Skeletal muscle tissue (tissue), 4 donors: ENCODE results near the gene OXT. TPM values are rescaled to one million over a fixed set of nuclear protein-coding genes. Genes with fewer than 3 reads are reported as not detected.
"Not testable (repeated sequence)": the region's sequence is repeated elsewhere in the genome, so short reads cannot be mapped to it uniquely, and the experiment has no call there.

ENCODE experiments used
- H3K27ac ChIP-seq: one replicate; pipeline ENCODE4 v1.7.0; 2013; ENCODE audit warnings: mild to moderate bottlenecking, low read depth, low read length, inconsistent platforms
- H3K27me3 ChIP-seq, 3 donors: one replicate each; pipeline ENCODE4 v1.7.0; 2013; ENCODE audit warnings: low read length in 3 of 3; ENCODE audit not compliant: control insufficient read depth in 3 of 3, insufficient read depth in 3 of 3
- H3K36me3 ChIP-seq, 3 donors: one replicate each; pipeline ENCODE4 v1.7.0; 2013; ENCODE audit warnings: low read length in 3 of 3; ENCODE audit not compliant: control insufficient read depth in 3 of 3, insufficient read depth in 3 of 3
- H3K4me1 ChIP-seq, 3 donors: one replicate each; pipeline ENCODE4 v1.7.0; 2013; ENCODE audit warnings: low read length in 3 of 3, mild to moderate bottlenecking in 3 of 3; ENCODE audit not compliant: control insufficient read depth in 3 of 3, insufficient read depth in 3 of 3
- H3K4me3 ChIP-seq, 3 donors: one replicate each; pipeline ENCODE4 v1.7.0; 2013; ENCODE audit warnings: low read length in 3 of 3
- H3K9ac ChIP-seq, 3 donors: one replicate each; pipeline ENCODE4 v1.7.0; 2013; ENCODE audit warnings: low read length in 3 of 3, mild to moderate bottlenecking in 3 of 3, moderate library complexity in 2 of 3, low read depth in 1 of 3
- H3K9me3 ChIP-seq, 3 donors: one replicate each; pipeline ENCODE4 v1.7.0; 2013; ENCODE audit warnings: low read length in 3 of 3; ENCODE audit not compliant: control insufficient read depth in 3 of 3
- total RNA-seq: library from RNA; depleted of rRNA; stranded (reverse); fragments of >200 nt; gene quantifications from one replicate; pipeline ENCODE4 v1.2.3, GENCODE V29; 2014
- donor health status: Osteomylitis.

OXT gene
- total RNA-seq, 1 donor from 2014 or later = not detected

DNA sequence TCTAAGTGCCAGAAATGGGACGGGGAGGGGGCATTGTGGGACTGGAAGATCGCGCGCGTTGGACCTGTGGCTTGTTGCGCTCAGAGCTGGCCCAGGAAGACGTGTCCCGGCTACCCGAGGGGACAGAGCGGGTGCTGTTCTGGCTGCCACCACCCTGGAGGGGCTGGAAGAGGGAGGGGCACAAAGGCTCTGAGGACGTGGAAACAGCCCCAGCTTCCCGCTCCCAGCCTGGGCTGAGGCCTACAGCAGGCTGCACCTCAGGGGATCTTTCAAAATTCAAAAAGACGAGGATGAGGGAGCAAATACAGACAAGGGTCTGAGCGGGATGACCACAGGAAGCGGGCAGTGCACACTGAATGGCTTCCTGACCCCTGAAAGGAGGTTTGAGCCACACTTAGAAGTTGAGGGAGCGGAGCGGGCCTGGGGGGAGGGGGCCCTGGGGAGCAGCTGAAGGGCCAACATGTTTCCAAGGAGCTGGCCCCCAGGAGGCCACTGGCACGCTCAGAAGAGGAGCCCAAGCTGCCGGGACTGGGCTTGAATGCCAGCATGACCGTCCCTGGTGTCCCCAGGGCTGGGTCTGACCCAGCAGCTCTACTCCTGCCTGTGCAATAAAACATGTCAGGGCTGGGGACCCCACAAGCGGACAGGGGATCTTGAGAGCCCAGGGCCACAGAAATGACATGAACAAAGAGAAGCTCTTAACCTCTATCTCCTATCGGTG lies 1.3 kb downstream of the OXT start:
- Histone ChIP-seq H3K27ac (no peak overlapping the region), H3K9ac (no peak overlapping the region), H3K27me3 (peaks cover 15 to 22% (median 21%) of the 10 kb centered on the region in 3 donors)

DNA sequence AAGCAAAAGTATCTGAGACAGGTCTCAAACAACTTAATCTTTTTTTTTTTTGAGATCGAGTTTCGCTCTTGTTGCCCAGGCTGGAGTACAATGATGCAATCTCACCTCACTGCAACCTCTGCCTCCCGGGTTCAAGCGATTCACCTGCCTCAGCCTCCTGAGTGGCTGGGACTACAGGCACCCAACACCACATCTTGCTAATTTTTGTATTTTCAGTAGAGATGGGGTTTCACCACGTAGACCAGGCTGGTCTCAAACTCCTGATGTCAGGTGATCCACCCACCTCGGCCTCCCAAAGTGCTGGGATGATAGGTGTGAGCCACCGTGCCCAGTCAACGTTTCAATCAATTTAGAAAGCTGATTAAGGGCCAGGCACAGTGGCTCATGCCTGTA lies 1.8 kb downstream of the OXT start:
- H3K9ac ChIP-seq, H3K36me3 ChIP-seq, H3K4me1 ChIP-seq, H3K27ac ChIP-seq, H3K9me3 ChIP-seq, H3K4me3 ChIP-seq: not testable (repeated sequence)
- H3K27me3 ChIP-seq = peaks cover 15 to 22% (median 21%) of the 10 kb centered on the region in 3 donors

More for the DNA sequence above, 1.3 kb downstream of the OXT start:
- no peaks in the 10 kb centered on the region for H3K36me3 ChIP-seq
- peaks cover 0 to 6% (median 3%) of the 10 kb centered on the region in 3 donors for H3K4me1 ChIP-seq
- H3K9me3 ChIP-seq = no peaks in the 10 kb centered on the region
- peak overlapping the region in 1 of 3 donors; percentile 30 for H3K4me3 ChIP-seq

DNA sequence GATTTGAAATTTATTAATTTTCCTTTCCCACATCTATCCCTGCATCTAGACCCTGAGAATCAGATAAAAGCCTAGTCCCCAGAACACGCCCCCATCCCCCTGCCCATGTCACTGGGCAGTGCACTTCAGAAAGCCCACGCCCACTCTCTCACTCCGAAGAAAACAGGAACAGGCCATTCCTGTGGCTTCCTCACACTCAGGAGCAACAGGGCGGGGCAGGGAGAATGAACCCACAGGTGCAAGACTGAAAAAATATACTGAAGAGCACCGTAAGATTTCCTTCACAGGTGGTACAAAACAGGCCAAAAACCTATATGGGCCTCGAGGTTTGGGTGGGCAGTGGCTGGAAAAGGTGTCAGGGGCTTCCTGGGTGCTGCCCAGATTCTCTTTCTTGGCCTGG lies 3.4 kb downstream of the OXT start:
- H3K4me1 ChIP-seq = peaks cover 0 to 6% (median 0%) of the 10 kb centered on the region in 3 donors
- no peaks in the 10 kb centered on the region for H3K36me3 ChIP-seq

DNA sequence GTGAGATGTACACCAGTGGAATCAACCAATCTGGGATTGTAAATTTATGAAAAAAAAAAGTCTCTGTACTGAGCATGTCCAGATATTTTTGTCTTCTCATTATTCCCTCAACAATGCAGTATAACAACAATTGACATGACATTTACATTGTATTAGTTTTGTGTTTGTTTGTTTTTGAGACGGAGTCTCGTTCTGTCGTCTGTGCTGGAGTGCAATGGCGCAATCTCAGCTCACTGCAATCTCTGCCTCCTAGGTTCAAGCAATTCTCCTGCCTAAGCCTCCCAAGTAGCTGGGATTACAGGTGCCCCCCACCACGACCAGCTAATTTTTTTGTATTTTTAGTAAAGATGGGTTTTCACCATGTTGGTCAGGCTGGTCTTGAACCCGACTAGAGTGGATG lies 3.9 kb downstream of the OXT start:
- not testable (repeated sequence) for H3K4me3 ChIP-seq, H3K27ac ChIP-seq, H3K4me1 ChIP-seq, H3K36me3 ChIP-seq, H3K9me3 ChIP-seq, H3K9ac ChIP-seq
- peaks cover 15 to 22% (median 21%) of the 10 kb centered on the region in 3 donors for H3K27me3 ChIP-seq

More for the DNA sequence above, 3.4 kb downstream of the OXT start:
- peaks cover 15 to 22% (median 21%) of the 10 kb centered on the region in 3 donors for H3K27me3 ChIP-seq
- H3K9ac ChIP-seq = no peak overlapping the region
- no peak overlapping the region for H3K27ac ChIP-seq
- H3K4me3 ChIP-seq = no peak overlapping the region
- H3K9me3 ChIP-seq = no peaks in the 10 kb centered on the region

DNA sequence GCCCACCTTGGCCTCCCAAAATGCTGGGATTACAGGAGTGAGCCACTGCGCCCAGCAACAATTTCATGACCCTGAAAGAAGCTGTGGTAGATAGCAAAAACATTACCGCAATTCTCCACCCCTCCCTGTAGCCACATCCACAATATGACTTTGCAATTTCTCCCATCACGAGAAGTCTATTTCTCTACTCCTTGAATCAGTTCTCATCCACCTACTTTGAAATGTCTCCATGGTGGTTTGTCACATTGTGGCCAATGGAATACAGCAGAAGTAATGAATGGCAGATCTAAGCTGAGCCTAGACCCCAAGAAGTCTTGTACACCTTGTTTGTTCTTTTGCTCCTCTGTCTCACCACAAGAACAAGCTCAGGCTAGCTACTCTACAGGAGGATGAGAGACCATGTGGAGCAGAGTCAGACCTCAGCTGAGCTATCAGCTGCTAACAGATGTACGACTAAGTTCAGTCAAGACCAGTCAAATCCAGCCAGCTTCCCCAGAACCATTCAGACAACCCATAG lies 6.3 kb downstream of the OXT start:
- H3K27me3 ChIP-seq = peaks cover 11 to 17% (median 15%) of the 10 kb centered on the region in 3 donors
- H3K9ac ChIP-seq = no peak overlapping the region
- no peak overlapping the region for H3K27ac ChIP-seq
- no peak overlapping the region for H3K4me3 ChIP-seq
- H3K36me3 ChIP-seq = no peaks in the 10 kb centered on the region
- H3K4me1 ChIP-seq = peaks cover 9 to 15% (median 10%) of the 10 kb centered on the region in 3 donors
- H3K9me3 ChIP-seq = no peaks in the 10 kb centered on the region

DNA sequence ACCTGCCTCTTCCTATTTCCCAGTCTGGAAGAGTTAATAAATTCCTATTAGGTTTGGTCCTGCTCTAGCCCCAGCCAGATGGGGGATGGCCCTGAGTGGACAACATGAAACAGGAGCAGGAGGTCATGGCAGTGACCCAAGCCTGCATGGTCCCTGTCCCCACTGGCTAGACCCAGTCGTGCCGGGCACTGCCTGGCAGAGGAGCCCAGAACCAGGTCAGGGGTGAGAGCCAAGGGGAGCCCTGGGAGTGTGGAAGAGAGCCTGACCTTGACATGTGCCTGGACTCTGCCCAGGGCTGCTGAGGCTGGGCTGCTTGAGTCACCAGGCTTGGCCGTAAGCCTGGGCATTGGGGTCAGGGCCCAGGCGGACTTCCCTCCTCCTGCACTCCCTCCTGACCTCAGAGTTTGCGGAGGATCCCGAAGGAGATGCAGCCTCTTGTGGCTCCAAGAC lies 9.5 kb downstream of the OXT start:
- no peaks in the 10 kb centered on the region for H3K9me3 ChIP-seq
- H3K36me3 ChIP-seq = no peaks in the 10 kb centered on the region
- peaks cover 22 to 31% (median 25%) of the 10 kb centered on the region in 3 donors for H3K27me3 ChIP-seq
- no peak overlapping the region for H3K4me3 ChIP-seq
- H3K4me1 ChIP-seq = peaks cover 9 to 15% (median 10%) of the 10 kb centered on the region in 3 donors
- peak overlapping the region in 1 of 3 donors; percentile 25 for H3K9ac ChIP-seq
- no peak overlapping the region for H3K27ac ChIP-seq

DNA sequence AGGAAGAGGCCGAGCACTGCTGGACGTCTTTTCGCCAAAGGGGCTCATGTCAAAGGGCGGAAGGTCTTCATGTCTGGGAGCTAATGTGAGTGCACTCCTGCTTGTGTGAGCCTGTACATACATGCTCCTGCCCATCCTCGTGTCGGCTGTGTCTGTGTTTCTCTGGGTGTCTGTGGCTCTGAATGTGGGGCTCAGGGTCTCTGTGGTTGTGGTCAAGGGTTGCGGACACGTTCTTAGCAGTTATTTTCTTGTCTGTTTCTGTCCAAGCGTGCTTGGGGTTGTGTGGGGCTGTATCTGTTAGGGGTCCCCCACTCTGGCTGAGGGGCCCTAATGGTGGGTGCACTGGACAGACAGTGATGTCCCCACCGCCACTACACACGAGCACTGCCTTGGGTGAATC lies 10.2 kb downstream of the OXT start:
- Histone ChIP-seq H3K27me3 (peaks cover 22 to 31% (median 25%) of the 10 kb centered on the region in 3 donors), H3K9ac (no peak overlapping the region), H3K27ac (no peak overlapping the region), H3K4me1 (peaks cover 9 to 15% (median 10%) of the 10 kb centered on the region in 3 donors), H3K9me3 (no peaks in the 10 kb centered on the region), H3K36me3 (no peaks in the 10 kb centered on the region), H3K4me3 (no peak overlapping the region)

DNA sequence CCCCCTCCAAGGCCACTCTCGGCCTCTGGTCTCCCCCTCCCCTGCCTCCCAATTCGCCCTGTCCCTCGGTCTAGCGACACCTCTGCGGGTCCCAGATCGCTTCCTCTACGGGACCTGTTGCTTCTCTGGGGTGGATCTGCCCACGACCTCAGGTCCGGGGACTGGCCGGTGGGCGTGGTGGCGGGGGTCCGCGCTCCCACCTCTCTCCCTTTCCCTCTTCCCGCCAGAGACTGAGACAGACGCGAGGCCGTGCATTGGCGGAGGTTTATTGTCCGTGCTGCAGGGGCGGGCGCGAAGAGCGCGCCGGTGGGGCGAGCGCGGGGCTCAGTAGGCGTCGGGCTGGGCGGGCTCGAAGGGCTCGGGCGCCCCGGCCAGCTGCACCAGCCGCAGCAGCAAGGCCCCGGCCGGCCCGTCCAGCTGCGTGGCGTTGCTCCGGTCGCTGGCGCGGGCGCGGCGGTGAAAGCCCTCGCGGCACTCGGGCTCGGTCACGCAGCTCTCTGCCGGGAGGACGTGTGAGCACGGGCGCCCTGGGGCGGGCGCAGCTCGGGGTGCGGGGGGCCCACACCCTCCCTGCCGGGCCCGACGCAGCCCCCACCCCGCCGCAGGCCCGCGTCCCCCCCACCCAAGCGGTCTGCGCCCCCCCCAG lies 11.0 kb downstream of the OXT start:
- H3K4me3 ChIP-seq = peak overlapping the region in 1 of 3 donors; percentile 22
- peaks cover 9 to 15% (median 10%) of the 10 kb centered on the region in 3 donors for H3K4me1 ChIP-seq
- peaks cover 22 to 31% (median 25%) of the 10 kb centered on the region in 3 donors for H3K27me3 ChIP-seq
- no peak overlapping the region for H3K27ac ChIP-seq
- H3K9me3 ChIP-seq = no peaks in the 10 kb centered on the region
- no peaks in the 10 kb centered on the region for H3K36me3 ChIP-seq
- peak overlapping the region in 1 of 3 donors; percentile 25 for H3K9ac ChIP-seq

DNA sequence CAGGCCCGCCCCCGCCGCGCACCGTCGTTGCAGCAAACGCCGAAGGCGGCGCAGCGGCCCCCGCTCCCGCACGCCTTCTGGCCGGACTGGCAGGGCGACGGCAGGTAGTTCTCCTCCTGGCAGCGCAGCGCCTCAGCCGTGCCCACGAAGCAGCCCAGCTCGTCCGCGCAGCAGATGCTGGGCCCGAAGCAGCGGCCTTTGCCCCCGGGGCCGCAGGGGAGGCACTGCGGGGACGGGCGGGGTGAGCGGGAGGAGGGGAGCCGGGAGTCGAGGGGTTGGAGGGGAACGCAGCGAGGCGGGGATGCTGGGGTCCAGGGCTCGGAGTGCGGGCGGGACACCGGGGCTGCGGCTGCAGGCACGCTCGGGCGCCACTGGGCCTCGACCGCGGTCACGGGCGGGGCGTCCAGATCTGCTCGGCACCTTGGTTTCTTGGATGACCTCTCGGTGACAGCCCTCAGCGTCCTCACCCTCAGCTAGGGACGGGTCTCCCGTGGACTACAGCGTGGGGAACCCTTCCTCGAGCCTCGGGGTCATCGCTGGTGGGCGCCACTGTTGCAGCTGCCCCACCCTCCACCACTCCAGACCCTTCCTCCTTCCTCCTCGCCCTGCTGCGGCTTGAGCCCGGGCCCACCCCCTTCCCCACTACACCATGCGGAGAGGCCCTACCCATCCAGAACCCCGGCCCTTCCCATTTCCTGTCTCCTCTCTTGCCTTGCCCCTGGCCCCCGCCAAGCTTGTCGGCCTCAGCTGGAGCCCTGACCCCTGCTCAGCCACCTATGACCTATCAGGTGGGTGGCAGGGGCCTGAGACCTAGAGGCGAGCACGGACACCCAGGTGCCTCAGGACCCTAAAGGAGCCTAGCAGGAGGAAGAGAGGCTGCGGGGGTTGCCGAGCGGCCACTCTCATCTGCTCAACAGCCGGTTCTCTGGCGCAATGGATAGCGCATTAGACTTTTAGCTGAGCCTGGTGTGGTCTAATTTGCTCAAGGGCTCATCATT lies 11.8 kb downstream of the OXT start:
- no peaks in the 10 kb centered on the region for H3K9me3 ChIP-seq
- H3K4me1 ChIP-seq = peaks cover 9 to 15% (median 10%) of the 10 kb centered on the region in 3 donors
- no peak overlapping the region for H3K9ac ChIP-seq
- peaks cover 22 to 31% (median 25%) of the 10 kb centered on the region in 3 donors for H3K27me3 ChIP-seq
- no peaks in the 10 kb centered on the region for H3K36me3 ChIP-seq
- H3K27ac ChIP-seq = no peak overlapping the region
- no peak overlapping the region for H3K4me3 ChIP-seq
